ENCODE data around the gene WDR64. TPM values are rescaled to one million over a fixed set of nuclear protein-coding genes. Genes with fewer than 3 reads are reported as not detected.

The WDR64 gene
- total RNA-seq, 5 donors from 2014 or later (not counting 1 experiment from before 2014, with no cell fraction given), result 0.13 to 0.48 (median 0.26) TPM; not detected in 1

DNA sequence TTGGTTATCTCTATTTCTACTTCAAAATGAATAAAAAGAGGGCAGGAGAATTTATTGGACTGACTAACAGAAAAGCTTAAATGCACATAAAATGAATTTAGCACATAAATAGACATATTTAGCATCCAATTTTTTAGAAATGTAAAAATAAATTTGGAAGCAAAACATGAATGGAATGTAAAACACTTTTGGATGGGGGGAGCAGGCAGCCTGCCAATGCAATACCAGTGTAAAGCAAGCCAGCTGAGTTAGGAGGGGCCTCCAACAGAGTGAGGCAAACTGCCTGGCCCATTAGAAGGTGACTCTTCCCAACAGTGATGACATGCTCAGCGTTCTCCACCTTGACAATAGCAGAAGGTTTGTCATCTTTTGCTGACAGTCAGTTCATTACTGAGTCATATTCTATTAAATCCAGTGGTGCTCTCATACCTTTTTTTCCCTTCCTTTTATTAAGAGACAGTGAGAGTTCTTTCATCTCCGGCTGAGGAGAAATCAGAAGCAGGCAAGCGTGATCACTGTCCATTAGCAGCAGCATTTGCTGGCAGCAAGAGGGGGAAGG lies 176.5 kb downstream of the WDR64 start:
- no peak overlapping the region for H3K4me3 Mint-ChIP-seq
- POLR2A ChIA-PET, result no interaction called here
- no peaks in the 10 kb centered on the region for H3K4me1 Mint-ChIP-seq

DNA sequence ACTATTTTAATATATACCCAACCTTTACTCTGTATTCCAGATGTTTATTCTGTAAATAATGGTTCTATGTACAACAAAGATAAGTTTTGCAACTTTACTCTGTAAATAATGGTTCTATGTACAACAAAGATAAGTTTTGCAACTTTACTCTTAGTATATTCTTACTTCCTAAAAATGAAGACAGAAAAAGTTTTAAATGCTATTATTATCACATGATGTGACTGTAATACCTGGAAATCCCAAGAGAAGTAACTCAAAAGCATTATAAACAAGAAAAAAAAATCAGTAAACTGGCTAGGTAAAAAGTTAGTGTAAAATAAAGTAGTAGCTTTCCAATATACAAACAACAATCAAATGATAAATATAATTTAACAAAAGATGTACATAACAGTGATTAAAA lies 177.4 kb downstream of the WDR64 start:
- Mint-ChIP-seq H3K4me1 (no peaks in the 10 kb centered on the region), H3K27me3 (peaks cover 5 to 26% of the 10 kb centered on the region in 2 donors), H3K9me3 (no peaks in the 10 kb centered on the region), H3K4me3 (no peak overlapping the region), H3K36me3 (no peaks in the 10 kb centered on the region), H3K27ac (no peak overlapping the region)
- H3K4me1 ChIP-seq (ENCODE audit: control insufficient read depth in 1 of 2, extremely low read depth in 1 of 2, insufficient read depth in 2 of 2, low read length in 2 of 2), result no peaks in the 10 kb centered on the region
- H3K4me3 ChIP-seq (ENCODE audit: control insufficient read depth in 1 of 2, extremely low read depth in 1 of 2, low read length in 1 of 2), result no peak overlapping the region
- no peaks in the 10 kb centered on the region for H3K36me3 ChIP-seq (ENCODE audit: control insufficient read depth in 2 of 2, extremely low read depth in 1 of 2, insufficient read depth in 1 of 2, low read length in 1 of 2)
- no peak overlapping the region for H3K27ac ChIP-seq (ENCODE audit: low read length)
- peaks cover 2 to 4% of the 10 kb centered on the region in 2 experiments for H3K27me3 ChIP-seq (replicated peaks in 1 of 2; ENCODE audit: control insufficient read depth in 2 of 2, extremely low read depth in 1 of 2, insufficient read depth in 2 of 2, low read length in 1 of 2)
- POLR2A ChIA-PET, result interaction anchor here in 1 of 2 donors (0.7 kb wide), 1 partner anchor 66 kb away, joined by 3 read pairs; no protein-coding TSS in a partner anchor
- no peak for DNase-seq
- no peak for ATAC-seq (replicated peaks in 1 of 4)
- no peaks in the 10 kb centered on the region for H3K9me3 ChIP-seq
- CTCF ChIA-PET, result no interaction called here

More for the DNA sequence above, 176.5 kb downstream of the WDR64 start:
- H3K27me3 Mint-ChIP-seq, result peaks cover 5 to 26% of the 10 kb centered on the region in 2 donors
- ATAC-seq (replicated peaks in 1 of 4), result no peak
- no peaks in the 10 kb centered on the region for H3K9me3 Mint-ChIP-seq
- no peaks in the 10 kb centered on the region for H3K4me1 ChIP-seq (ENCODE audit: control insufficient read depth in 1 of 2, extremely low read depth in 1 of 2, insufficient read depth in 2 of 2, low read length in 2 of 2)
- no peak overlapping the region for H3K27ac ChIP-seq (ENCODE audit: low read length)
- 80% methylated on average over 2 of the region's 3 CpGs for WGBS (ENCODE audit: insufficient coverage)
- H3K27me3 ChIP-seq (replicated peaks in 1 of 2; ENCODE audit: control insufficient read depth in 2 of 2, extremely low read depth in 1 of 2, insufficient read depth in 2 of 2, low read length in 1 of 2), result peaks cover 2 to 4% of the 10 kb centered on the region in 2 experiments
- no peaks in the 10 kb centered on the region for H3K36me3 ChIP-seq (ENCODE audit: control insufficient read depth in 2 of 2, extremely low read depth in 1 of 2, insufficient read depth in 1 of 2, low read length in 1 of 2)
- H3K27ac Mint-ChIP-seq, result no peak overlapping the region
- no peaks in the 10 kb centered on the region for H3K36me3 Mint-ChIP-seq
- no peak for DNase-seq
- no peak overlapping the region for H3K4me3 ChIP-seq (ENCODE audit: control insufficient read depth in 1 of 2, extremely low read depth in 1 of 2, low read length in 1 of 2)
- CTCF ChIA-PET, result no interaction called here
- H3K9me3 ChIP-seq, result no peaks in the 10 kb centered on the region

DNA sequence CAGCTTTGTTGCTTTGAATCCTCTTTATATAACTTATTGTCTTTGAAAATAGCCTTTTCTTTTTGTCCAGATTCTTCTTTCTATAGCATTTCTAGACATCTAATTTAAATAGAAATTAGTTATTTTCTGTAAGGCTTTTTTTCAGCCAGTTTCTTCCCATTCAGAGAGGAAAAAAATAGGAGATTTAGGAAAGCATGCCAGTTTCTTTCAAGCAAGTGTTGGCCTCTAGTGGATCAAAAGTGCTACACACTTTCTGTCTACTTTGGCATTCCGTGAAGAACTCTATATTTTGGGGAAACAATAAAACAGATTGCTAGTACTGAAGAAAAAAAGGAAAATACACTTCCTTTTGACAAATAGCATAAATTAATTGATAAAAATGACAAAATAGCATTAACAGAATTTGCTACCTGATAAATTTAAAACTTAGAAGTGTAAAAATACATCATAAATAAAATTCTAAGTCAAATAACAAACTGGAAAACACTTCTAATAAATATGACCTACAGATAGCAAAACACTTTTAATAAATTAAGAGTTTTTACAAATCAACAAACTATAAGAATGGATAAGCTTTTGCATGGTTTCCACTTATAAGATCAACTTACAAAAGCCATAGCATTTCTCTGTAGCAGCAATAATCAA lies 182.8 kb downstream of the WDR64 start:
- WGBS (ENCODE audit: insufficient coverage), result no CpG with 5 or more reads among the region's 1 CpG
- H3K9me3 Mint-ChIP-seq, result no peaks in the 10 kb centered on the region
- Histone ChIP-seq H3K27me3 (replicated peaks in 1 of 2; ENCODE audit: control insufficient read depth in 2 of 2, extremely low read depth in 1 of 2, insufficient read depth in 2 of 2, low read length in 1 of 2) (peaks cover 0 to 2% of the 10 kb centered on the region in 2 experiments), H3K27ac (ENCODE audit: low read length) (no peak overlapping the region), H3K9me3 (no peaks in the 10 kb centered on the region), H3K4me3 (ENCODE audit: control insufficient read depth in 1 of 2, extremely low read depth in 1 of 2, low read length in 1 of 2) (no peak overlapping the region), H3K36me3 (ENCODE audit: control insufficient read depth in 2 of 2, extremely low read depth in 1 of 2, insufficient read depth in 1 of 2, low read length in 1 of 2) (no peaks in the 10 kb centered on the region), H3K4me1 (ENCODE audit: control insufficient read depth in 1 of 2, extremely low read depth in 1 of 2, insufficient read depth in 2 of 2, low read length in 2 of 2) (no peaks in the 10 kb centered on the region)
- ATAC-seq (replicated peaks in 1 of 4), result no peak
- H3K4me1 Mint-ChIP-seq, result peaks cover 0 to 5% (median 2%) of the 10 kb centered on the region in 3 donors
- H3K4me3 Mint-ChIP-seq, result no peak overlapping the region
- CTCF ChIA-PET, result interaction anchor here in 1 of 2 donors (0.6 kb wide), 2 partner anchors 10 to 1269 kb away, joined by 5 to 6 read pairs; no protein-coding TSS in a partner anchor
- POLR2A ChIA-PET, result interaction anchor here in 1 of 2 donors (0.6 kb wide), 1 partner anchor 1419 kb away, joined by 4 read pairs; no protein-coding TSS in a partner anchor
- H3K27ac Mint-ChIP-seq, result no peak overlapping the region
- no peak for DNase-seq
- peaks cover 8 to 20% of the 10 kb centered on the region in 2 donors for H3K27me3 Mint-ChIP-seq
- H3K36me3 Mint-ChIP-seq, result no peaks in the 10 kb centered on the region

DNA sequence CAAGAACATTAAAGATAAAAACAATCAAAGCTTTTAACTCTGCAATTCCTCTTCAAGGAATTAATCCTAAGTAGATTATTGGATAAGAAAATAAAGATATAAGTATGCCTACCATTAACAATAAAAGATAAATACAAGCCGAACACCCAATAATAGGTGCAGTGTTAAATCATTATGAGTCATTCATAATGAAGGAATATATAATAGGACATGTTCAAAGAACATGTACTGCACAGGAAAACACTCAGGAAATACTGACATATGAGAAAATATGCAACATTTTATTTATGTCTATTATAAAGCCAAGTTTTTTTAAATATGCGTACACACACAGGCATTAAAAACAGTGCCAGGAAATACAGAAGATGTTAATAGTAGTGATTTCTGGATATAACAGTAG lies 184.9 kb downstream of the WDR64 start:
- no CpG with 5 or more reads among the region's 2 CpGs for WGBS (ENCODE audit: insufficient coverage)
- H3K4me3 ChIP-seq (ENCODE audit: control insufficient read depth in 1 of 2, extremely low read depth in 1 of 2, low read length in 1 of 2), result no peak overlapping the region
- no peak for ATAC-seq (replicated peaks in 1 of 4)
- no peaks in the 10 kb centered on the region for H3K36me3 Mint-ChIP-seq
- H3K9me3 Mint-ChIP-seq, result no peaks in the 10 kb centered on the region
- POLR2A ChIA-PET, result no interaction called here
- no peaks in the 10 kb centered on the region for H3K9me3 ChIP-seq
- H3K27ac ChIP-seq (ENCODE audit: low read length), result no peak overlapping the region
- no peaks in the 10 kb centered on the region for H3K36me3 ChIP-seq (ENCODE audit: control insufficient read depth in 2 of 2, extremely low read depth in 1 of 2, insufficient read depth in 1 of 2, low read length in 1 of 2)
- no peaks in the 10 kb centered on the region for H3K27me3 ChIP-seq (replicated peaks in 1 of 2; ENCODE audit: control insufficient read depth in 2 of 2, extremely low read depth in 1 of 2, insufficient read depth in 2 of 2, low read length in 1 of 2)
- CTCF ChIA-PET, result no interaction called here
- no peak for DNase-seq
- H3K4me1 ChIP-seq (ENCODE audit: control insufficient read depth in 1 of 2, extremely low read depth in 1 of 2, insufficient read depth in 2 of 2, low read length in 2 of 2), result no peaks in the 10 kb centered on the region
- peaks cover 0 to 5% (median 2%) of the 10 kb centered on the region in 3 donors for H3K4me1 Mint-ChIP-seq
- no peak overlapping the region for H3K27ac Mint-ChIP-seq
- H3K27me3 Mint-ChIP-seq, result peaks cover 8 to 9% of the 10 kb centered on the region in 2 donors
- H3K4me3 Mint-ChIP-seq, result no peak overlapping the region

DNA sequence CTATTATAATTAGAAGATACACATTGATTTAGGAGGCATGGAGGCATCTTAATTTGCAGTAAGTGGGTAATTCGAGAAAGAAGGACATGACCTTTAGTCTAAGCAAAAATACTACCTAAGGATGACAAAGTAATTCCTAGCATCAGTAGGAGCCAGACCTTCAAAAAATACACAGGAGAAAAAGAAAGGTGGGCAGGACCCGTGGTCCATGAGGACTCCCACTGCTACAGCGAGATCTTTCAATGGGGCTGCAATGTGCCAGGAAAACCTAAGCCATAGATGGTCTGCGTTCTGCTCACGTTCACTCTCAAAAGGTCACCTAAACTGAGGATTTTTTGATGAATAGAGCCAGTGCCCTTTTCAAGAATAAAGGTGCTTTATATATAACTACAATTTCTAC lies 185.3 kb downstream of the WDR64 start:
- CTCF ChIA-PET, result no interaction called here
- no peaks in the 10 kb centered on the region for H3K9me3 ChIP-seq
- 79% methylated on average over 2 of the region's 5 CpGs for WGBS (ENCODE audit: insufficient coverage)
- no peak for ATAC-seq (replicated peaks in 1 of 4)
- DNase-seq, result no peak
- H3K4me3 ChIP-seq (ENCODE audit: control insufficient read depth in 1 of 2, extremely low read depth in 1 of 2, low read length in 1 of 2), result no peak overlapping the region
- Mint-ChIP-seq H3K9me3 (no peaks in the 10 kb centered on the region), H3K27ac (no peak overlapping the region), H3K27me3 (peaks cover 7 to 8% of the 10 kb centered on the region in 2 donors), H3K36me3 (no peaks in the 10 kb centered on the region), H3K4me1 (peaks cover 0 to 5% (median 2%) of the 10 kb centered on the region in 3 donors), H3K4me3 (no peak overlapping the region)
- no peaks in the 10 kb centered on the region for H3K27me3 ChIP-seq (replicated peaks in 1 of 2; ENCODE audit: control insufficient read depth in 2 of 2, extremely low read depth in 1 of 2, insufficient read depth in 2 of 2, low read length in 1 of 2)
- POLR2A ChIA-PET, result no interaction called here
- H3K4me1 ChIP-seq (ENCODE audit: control insufficient read depth in 1 of 2, extremely low read depth in 1 of 2, insufficient read depth in 2 of 2, low read length in 2 of 2), result no peaks in the 10 kb centered on the region
- no peaks in the 10 kb centered on the region for H3K36me3 ChIP-seq (ENCODE audit: control insufficient read depth in 2 of 2, extremely low read depth in 1 of 2, insufficient read depth in 1 of 2, low read length in 1 of 2)
- no peak overlapping the region for H3K27ac ChIP-seq (ENCODE audit: low read length)

DNA sequence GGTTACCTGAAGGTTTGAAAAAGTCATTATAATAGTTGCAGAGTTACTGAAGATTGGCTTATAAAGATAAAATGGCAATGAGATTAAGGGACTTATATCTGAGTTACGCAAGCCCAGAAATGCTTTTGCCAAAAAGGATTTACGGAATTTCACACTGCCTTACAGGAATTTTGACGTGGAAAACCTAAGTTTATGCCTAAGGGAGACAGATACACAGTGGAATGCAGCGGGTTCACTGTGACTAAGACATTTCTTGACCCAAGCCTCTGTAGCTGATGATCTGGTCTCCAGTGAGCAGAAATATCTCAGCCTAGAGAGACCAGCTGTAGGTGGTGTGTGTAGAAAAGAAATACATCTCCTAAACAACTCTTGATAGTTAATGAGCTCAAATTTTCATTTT lies 185.8 kb downstream of the WDR64 start:
- DNase-seq (no peak), ATAC-seq (replicated peaks in 1 of 4) (no peak)
- H3K36me3 Mint-ChIP-seq, result no peaks in the 10 kb centered on the region
- peaks cover 2 to 5% of the 10 kb centered on the region in 2 donors for H3K27me3 Mint-ChIP-seq
- H3K4me3 Mint-ChIP-seq, result no peak overlapping the region
- H3K9me3 ChIP-seq, result no peaks in the 10 kb centered on the region
- H3K36me3 ChIP-seq (ENCODE audit: control insufficient read depth in 2 of 2, extremely low read depth in 1 of 2, insufficient read depth in 1 of 2, low read length in 1 of 2), result no peaks in the 10 kb centered on the region
- no peaks in the 10 kb centered on the region for H3K4me1 ChIP-seq (ENCODE audit: control insufficient read depth in 1 of 2, extremely low read depth in 1 of 2, insufficient read depth in 2 of 2, low read length in 2 of 2)
- H3K4me1 Mint-ChIP-seq, result peaks cover 0 to 5% (median 2%) of the 10 kb centered on the region in 3 donors
- H3K9me3 Mint-ChIP-seq, result no peaks in the 10 kb centered on the region
- ChIA-PET POLR2A (interaction anchor here in 1 of 2 donors (0.9 kb wide), 1 partner anchor 304 kb away, joined by 4 read pairs; no protein-coding TSS in a partner anchor), CTCF (no interaction called here)
- H3K27ac ChIP-seq (ENCODE audit: low read length), result no peak overlapping the region
- no peaks in the 10 kb centered on the region for H3K27me3 ChIP-seq (replicated peaks in 1 of 2; ENCODE audit: control insufficient read depth in 2 of 2, extremely low read depth in 1 of 2, insufficient read depth in 2 of 2, low read length in 1 of 2)
- H3K27ac Mint-ChIP-seq, result no peak overlapping the region
- H3K4me3 ChIP-seq (ENCODE audit: control insufficient read depth in 1 of 2, extremely low read depth in 1 of 2, low read length in 1 of 2), result no peak overlapping the region
- 98% methylated on average over 4 of the region's 4 CpGs for WGBS (ENCODE audit: insufficient coverage)

All from T-cell (primary cell).